ENCODE results near the gene HOXD4.

DNA sequence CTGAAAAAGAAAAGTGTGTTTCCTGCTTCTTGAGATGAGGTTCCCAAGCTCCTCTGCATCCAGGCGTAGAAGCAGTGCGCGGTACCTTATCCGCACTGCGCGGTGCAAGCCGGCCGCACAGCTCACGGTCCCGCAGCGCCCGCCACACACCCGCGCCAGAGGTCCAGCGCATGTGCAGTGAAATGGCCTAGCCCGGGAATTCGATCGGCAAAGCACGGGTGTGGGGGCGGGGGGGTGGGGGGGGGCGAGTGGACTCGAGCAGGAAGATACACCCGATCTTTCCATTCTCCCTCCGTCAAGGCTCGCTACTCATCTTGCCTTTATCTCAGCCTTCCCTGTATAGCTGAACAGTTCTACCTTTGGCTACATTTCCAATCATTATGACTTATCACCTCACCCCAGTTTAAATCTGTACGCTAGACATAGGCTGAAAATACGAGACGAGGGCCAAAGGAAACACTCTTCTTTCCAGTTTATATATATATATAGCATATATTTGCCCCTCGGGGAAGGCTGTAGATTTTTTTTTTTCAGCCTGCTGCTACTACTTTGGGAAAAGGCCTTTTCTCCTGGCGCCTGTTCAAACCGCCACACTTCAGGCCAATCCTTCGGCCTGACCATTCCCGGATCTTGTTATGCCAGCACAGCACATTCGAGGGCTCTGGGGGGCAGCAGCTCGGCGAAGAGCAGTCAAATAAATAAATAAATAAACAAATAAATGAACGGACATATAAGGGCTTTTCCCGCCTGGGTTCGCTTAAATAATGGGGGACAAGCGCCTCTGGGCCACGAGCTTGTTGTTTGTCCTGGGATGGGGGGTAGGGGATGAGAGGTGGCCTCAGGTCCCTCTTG is 11.5 kb upstream of the HOXD4 start:
- TF ChIP-seq, protein P1, sequence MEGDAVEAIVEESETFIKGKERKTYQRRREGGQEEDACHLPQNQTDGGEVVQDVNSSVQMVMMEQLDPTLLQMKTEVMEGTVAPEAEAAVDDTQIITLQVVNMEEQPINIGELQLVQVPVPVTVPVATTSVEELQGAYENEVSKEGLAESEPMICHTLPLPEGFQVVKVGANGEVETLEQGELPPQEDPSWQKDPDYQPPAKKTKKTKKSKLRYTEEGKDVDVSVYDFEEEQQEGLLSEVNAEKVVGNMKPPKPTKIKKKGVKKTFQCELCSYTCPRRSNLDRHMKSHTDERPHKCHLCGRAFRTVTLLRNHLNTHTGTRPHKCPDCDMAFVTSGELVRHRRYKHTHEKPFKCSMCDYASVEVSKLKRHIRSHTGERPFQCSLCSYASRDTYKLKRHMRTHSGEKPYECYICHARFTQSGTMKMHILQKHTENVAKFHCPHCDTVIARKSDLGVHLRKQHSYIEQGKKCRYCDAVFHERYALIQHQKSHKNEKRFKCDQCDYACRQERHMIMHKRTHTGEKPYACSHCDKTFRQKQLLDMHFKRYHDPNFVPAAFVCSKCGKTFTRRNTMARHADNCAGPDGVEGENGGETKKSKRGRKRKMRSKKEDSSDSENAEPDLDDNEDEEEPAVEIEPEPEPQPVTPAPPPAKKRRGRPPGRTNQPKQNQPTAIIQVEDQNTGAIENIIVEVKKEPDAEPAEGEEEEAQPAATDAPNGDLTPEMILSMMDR (IDR thresholded peaks at IDR 0.05), result no peak
- no peak for TF ChIP-seq POLR2A (IDR thresholded peaks at IDR 0.05)
